IMR-90 (cell line): Measurements from ENCODE around the gene PPP2R2D. TPM values are rescaled to one million over a fixed set of nuclear protein-coding genes. Genes with fewer than 3 reads are reported as not detected.

ENCODE experiments used
- ATAC-seq: fragments of 200-7000 bp; cut with Tn5 transposase; 2 replicates; pipeline ENCODE4 v1.9.1; 2020; ENCODE audit warnings: low read depth, mild to moderate bottlenecking, moderate library complexity
- BruUV-seq: library from RNA; stranded (reverse); fragments of 400-500 nt; replicated peaks from 2 replicates; lab custom pipeline; 2021; lab: Mats Ljungman, UMichigan
- CTCF ChIA-PET: fragments of 300-600 bp; formaldehyde crosslinking; extraction: SDS; loops from one replicate; lab custom pipeline; 2021; ENCODE audit warnings: antibody characterized with exemption; lab: Yijun Ruan, JAX
- POLR2A ChIA-PET: fragments of 300-600 bp; sonication (Branson Sonifier 250); formaldehyde crosslinking; loops from one replicate; lab custom pipeline; 2022; ENCODE audit warnings: antibody characterized with exemption; ENCODE audit not compliant: unreplicated experiment; lab: Charles Lee
- DNase-seq: peaks from one replicate; pipeline ENCODE4 v3.0.0; 2013
- H2AFZ ChIP-seq: replicated peaks from 2 replicates; pipeline ENCODE3; 2013; ENCODE audit warnings: low read length, mild to moderate bottlenecking; ENCODE audit not compliant: poor library complexity
- H2AK5ac ChIP-seq: 2 replicates; pipeline ENCODE4 v1.6.1; 2013; ENCODE audit warnings: low read depth, low read length, inconsistent platforms
- H2AK9ac ChIP-seq: replicated peaks from 2 replicates; pipeline ENCODE3; 2013; ENCODE audit warnings: mild to moderate bottlenecking, low read depth, low read length, moderate library complexity; ENCODE audit not compliant: poor library complexity
- H2BK120ac ChIP-seq: 2 replicates; pipeline ENCODE4 v1.6.1; 2013; ENCODE audit warnings: low read depth, low read length, inconsistent platforms
- H2BK15ac ChIP-seq: 3 replicates; pipeline ENCODE4 v1.6.1; 2013; ENCODE audit warnings: low read depth, low read length, inconsistent platforms
- H2BK20ac ChIP-seq: 2 replicates; pipeline ENCODE4 v1.6.1; 2013; ENCODE audit warnings: low read depth, mild to moderate bottlenecking, inconsistent platforms, low read length, moderate library complexity
- H2BK5ac ChIP-seq: 2 replicates; pipeline ENCODE4 v1.6.1; 2013; ENCODE audit warnings: mild to moderate bottlenecking, low read depth, low read length, inconsistent platforms; ENCODE audit not compliant: poor library complexity, severe bottlenecking
- H3K14ac ChIP-seq: replicated peaks from 2 replicates; pipeline ENCODE4 v1.6.1; 2013; ENCODE audit warnings: low read depth, low read length, inconsistent platforms
- H3K18ac ChIP-seq: 2 replicates; pipeline ENCODE4 v1.6.1; 2013; ENCODE audit warnings: low read depth, low read length, control low read depth
- H3K23ac ChIP-seq: 2 replicates; pipeline ENCODE4 v1.6.1; 2013; ENCODE audit warnings: low read depth, low read length, inconsistent platforms
- H3K27ac ChIP-seq: 2 replicates; pipeline ENCODE4 v1.5.1; 2013; ENCODE audit warnings: mild to moderate bottlenecking, control low read depth, low read length; ENCODE audit not compliant: insufficient read depth
- H3K27me3 ChIP-seq: 2 replicates; pipeline ENCODE4 v1.6.1; 2013; ENCODE audit warnings: low read length; ENCODE audit not compliant: control insufficient read depth, insufficient read depth
- H3K36me3 ChIP-seq: 2 replicates; pipeline ENCODE4 v1.6.1; 2013; ENCODE audit warnings: low read length, mixed read lengths; ENCODE audit not compliant: control insufficient read depth, insufficient read depth
- H3K4ac ChIP-seq: 2 replicates; pipeline ENCODE4 v1.6.1; 2013; ENCODE audit warnings: low read depth, low read length, inconsistent platforms
- H3K4me1 ChIP-seq: 2 replicates; pipeline ENCODE4 v1.6.1; 2013; ENCODE audit warnings: low read length, mixed read lengths; ENCODE audit not compliant: control insufficient read depth, insufficient read depth
- H3K4me2 ChIP-seq: 2 replicates; pipeline ENCODE4 v1.6.1; 2013; ENCODE audit warnings: low read depth, mild to moderate bottlenecking, control low read depth, low read length, moderate library complexity
- H3K4me3 ChIP-seq: 2 replicates; pipeline ENCODE4 v1.5.1; 2013; ENCODE audit warnings: low read depth, mild to moderate bottlenecking, control low read depth, low read length, moderate library complexity; ENCODE audit not compliant: insufficient read depth
- H3K56ac ChIP-seq: 2 replicates; pipeline ENCODE4 v1.6.1; 2013; ENCODE audit warnings: low read length, inconsistent platforms; ENCODE audit not compliant: insufficient read depth; ENCODE audit errors: extremely low read depth
- H3K79me1 ChIP-seq, 2 experiments: 2 replicates each; pipeline ENCODE4 v1.6.1; 2013; ENCODE audit warnings: low read length in 2 of 2, inconsistent platforms in 1 of 2, low read depth in 1 of 2
- H3K9ac ChIP-seq: 2 replicates; pipeline ENCODE4 v1.6.1; 2013; ENCODE audit warnings: low read depth, low read length, control low read depth
- H3K9me1 ChIP-seq: 2 replicates; pipeline ENCODE4 v1.6.1; 2013; ENCODE audit warnings: low read length, inconsistent platforms; ENCODE audit not compliant: insufficient read depth
- H3K9me3 ChIP-seq: 2 replicates; pipeline ENCODE4 v1.6.1; 2013; ENCODE audit warnings: low read length; ENCODE audit not compliant: control insufficient read depth, insufficient read depth
- H4K20me1 ChIP-seq: 2 replicates; pipeline ENCODE4 v1.6.1; 2013; ENCODE audit warnings: low read length, inconsistent platforms; ENCODE audit not compliant: insufficient read depth
- H4K5ac ChIP-seq: 2 replicates; pipeline ENCODE4 v1.6.1; 2013; ENCODE audit warnings: mild to moderate bottlenecking, low read depth, low read length, control low read depth
- H4K8ac ChIP-seq, 2 experiments: 2 replicates each; pipeline ENCODE4 v1.6.1; 2013; ENCODE audit warnings: low read depth in 2 of 2, low read length in 2 of 2, control low read depth in 1 of 2, inconsistent platforms in 1 of 2
- H4K91ac ChIP-seq: 2 replicates; pipeline ENCODE4 v1.6.1; 2013; ENCODE audit warnings: low read depth, low read length, inconsistent platforms; ENCODE audit not compliant: insufficient read depth
- CHD1 ChIP-seq: IDR thresholded peaks from 2 replicates; pipeline ENCODE4 v1.6.1; 2012; ENCODE audit warnings: low read depth, low read length, improper control_type of control experiment
- CTCF ChIP-seq: conservative IDR thresholded peaks from 2 replicates; pipeline ENCODE4 v1.5.1; 2012; ENCODE audit warnings: mild to moderate bottlenecking, low read depth, low read length, improper control_type of control experiment
- FOS ChIP-seq: fragments of 150-350 bp; IDR thresholded peaks from 2 replicates; pipeline ENCODE4 v1.6.1; 2016; ENCODE audit warnings: low read depth, low read length
- MAFK ChIP-seq: IDR thresholded peaks from 2 replicates; pipeline ENCODE4 v1.6.1; 2012; ENCODE audit warnings: low read depth, low read length, improper control_type of control experiment
- MAZ ChIP-seq: IDR thresholded peaks from 2 replicates; pipeline ENCODE4 v1.6.1; 2012; ENCODE audit warnings: low read depth, mild to moderate bottlenecking, low read length, improper control_type of control experiment, moderate library complexity, borderline replicate concordance
- MXI1 ChIP-seq: IDR thresholded peaks from 2 replicates; pipeline ENCODE4 v1.6.1; 2012; ENCODE audit warnings: low read depth, mild to moderate bottlenecking, low read length, moderate library complexity, borderline replicate concordance
- RFX5 ChIP-seq: IDR thresholded peaks from 2 replicates; pipeline ENCODE4 v1.8.0; 2012; ENCODE audit warnings: low read depth, mild to moderate bottlenecking, low read length, moderate library complexity
- USF2 ChIP-seq: fragments of 150-350 bp; IDR thresholded peaks from 2 replicates; pipeline ENCODE4 v1.6.1; 2017; ENCODE audit warnings: mild to moderate bottlenecking, antibody characterized with exemption, low read length, low read depth
- WGBS, 2 experiments: methylation state at CpG; one replicate each; pipeline versions ENCODE4 v1.1.5 to v1.1.7; 2013; ENCODE audit warnings: missing lambda C conversion rate in 2 of 2; ENCODE audit not compliant: insufficient read length in 1 of 2; ENCODE audit errors: extremely low coverage in 2 of 2; 5-methylcytosine and 5-hydroxymethylcytosine counted together
- dilution Hi-C: fragments of 300-500 bp; cut with HindIII; formaldehyde crosslinking; loops from one replicate; pipeline ENCODE4 v1.14.3; 2018; ENCODE audit warnings: low sequenced_read_pairs; ENCODE audit not compliant: unreplicated experiment
- in situ Hi-C: fragments of 300-500 bp; cut with MboI; formaldehyde crosslinking; loops from 3 replicates; pipeline ENCODE4 v1.14.3; 2019; ENCODE audit warnings: low sequenced_read_pairs, inconsistent platforms, mixed read lengths
- intact Hi-C: fragments of 100-400 bp; cut with micrococcal nuclease; formaldehyde crosslinking; loops from 2 replicates; pipeline ENCODE4 v1.10.0; 2022
- polyA plus RNA-seq, 3 experiments: library from polyadenylated mRNA; depleted of rRNA; stranded (reverse); fragments of >200 nt; gene quantifications; 2 replicates each; pipeline ENCODE4 v1.2.3, GENCODE V29; 2012; ENCODE audit warnings: low replicate concordance in 1 of 3
- total RNA-seq: library from RNA; depleted of rRNA; stranded (reverse); fragments of >200 nt; gene quantifications from 2 replicates; pipeline ENCODE4 v1.2.3, GENCODE V29; 2012
- TF ChIP-seq, protein P1 (sequence below): fragments of 150-350 bp; IDR thresholded peaks from 2 replicates; pipeline ENCODE4 v1.6.1; 2016; ENCODE audit warnings: low read depth, mild to moderate bottlenecking, low read length, moderate library complexity, borderline replicate concordance

The PPP2R2D gene
- total and polyA plus RNA-seq, 2 of the 4 experiments (the other 2 are of a cell fraction) = 22.8 to 23.8 TPM

- no peak overlapping the region for H3K9ac ChIP-seq
- 93% methylated on average over 13 of the region's 26 CpGs; no CpG with 5 or more reads in 1 of the 2 experiments for WGBS, 2 experiments
- H2AK5ac ChIP-seq = no peak overlapping the region
- H3K9me3 ChIP-seq = no peaks in the 10 kb centered on the region
- no peak overlapping the region for H4K5ac ChIP-seq
- no peak overlapping the region for H3K27ac ChIP-seq
- no peak overlapping the region for H3K14ac ChIP-seq
- no peak overlapping the region for H2AFZ ChIP-seq
- dilution Hi-C loops (no loop called here), in situ Hi-C loops (no loop called here), intact Hi-C loops (no loop called here)
- ATAC-seq (no peak), DNase-seq (no peak)
- no peak overlapping the region for H3K4me2 ChIP-seq
- H2AK9ac ChIP-seq = no peak overlapping the region
- no peak overlapping the region for H2BK15ac ChIP-seq
- no TSS peak for BruUV-seq
- no peaks in the 10 kb centered on the region for H3K27me3 ChIP-seq
- CTCF ChIA-PET = no interaction called here
- H4K20me1 ChIP-seq = peaks cover 20% of the 10 kb centered on the region
- H3K4ac ChIP-seq = no peak overlapping the region
- no peaks in the 10 kb centered on the region for H3K9me1 ChIP-seq
- POLR2A ChIA-PET = no interaction called here
- no peak overlapping the region for H3K18ac ChIP-seq
- no peak overlapping the region for H2BK5ac ChIP-seq
- no peak overlapping the region for H3K56ac ChIP-seq
- peaks cover 5 to 15% of the 10 kb centered on the region in 2 experiments for H3K79me1 ChIP-seq
- no peak overlapping the region for H2BK120ac ChIP-seq
- H3K4me3 ChIP-seq = no peak overlapping the region
- no peak overlapping the region for H2BK20ac ChIP-seq
- H4K91ac ChIP-seq = no peak overlapping the region
- no peak overlapping the region for H4K8ac ChIP-seq
- no peak for TF ChIP-seq USF2
- TF ChIP-seq MAZ = no peak
- TF ChIP-seq CHD1 = no peak
- no peak for TF ChIP-seq MXI1
- no peak for TF ChIP-seq MAFK
- TF ChIP-seq RFX5 = no peak
- TF ChIP-seq CTCF = no peak
- TF ChIP-seq, protein P1, sequence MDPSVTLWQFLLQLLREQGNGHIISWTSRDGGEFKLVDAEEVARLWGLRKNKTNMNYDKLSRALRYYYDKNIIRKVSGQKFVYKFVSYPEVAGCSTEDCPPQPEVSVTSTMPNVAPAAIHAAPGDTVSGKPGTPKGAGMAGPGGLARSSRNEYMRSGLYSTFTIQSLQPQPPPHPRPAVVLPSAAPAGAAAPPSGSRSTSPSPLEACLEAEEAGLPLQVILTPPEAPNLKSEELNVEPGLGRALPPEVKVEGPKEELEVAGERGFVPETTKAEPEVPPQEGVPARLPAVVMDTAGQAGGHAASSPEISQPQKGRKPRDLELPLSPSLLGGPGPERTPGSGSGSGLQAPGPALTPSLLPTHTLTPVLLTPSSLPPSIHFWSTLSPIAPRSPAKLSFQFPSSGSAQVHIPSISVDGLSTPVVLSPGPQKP = no peak
- TF ChIP-seq FOS = no peak
- no peaks in the 10 kb centered on the region for H3K4me1 ChIP-seq
- H3K23ac ChIP-seq = no peak overlapping the region
- H3K36me3 ChIP-seq = peaks cover 28% of the 10 kb centered on the region
These were observed 60.4 kb downstream of the PPP2R2D start for GRCh38 chr10:131961047-131961776.
